Naive thymus-derived CD4-positive, alpha-beta T cell (primary cell): Measurements from ENCODE around the gene DCHS1. TPM values are rescaled to one million over a fixed set of nuclear protein-coding genes. Genes with fewer than 3 reads are reported as not detected.

Source experiments
- ATAC-seq: fragments of 150-1000 bp; cut with Tn5 transposase; 2 replicates; pipeline ENCODE4 v1.10.0; 2021; ENCODE audit warnings: mild to moderate bottlenecking, moderate library complexity
- CTCF ChIA-PET: fragments of 350-600 bp; sonication (Branson Sonifier 250); formaldehyde crosslinking; loops from one replicate; lab custom pipeline; 2021; ENCODE audit warnings: antibody characterized with exemption; lab: Charles Lee
- POLR2A ChIA-PET: fragments of 350-600 bp; sonication (Branson Sonifier 250); formaldehyde crosslinking; loops from one replicate; lab custom pipeline; 2021; ENCODE audit warnings: antibody characterized with exemption, inconsistent platforms; lab: Charles Lee
- DNase-seq, 9 donors: peaks; one replicate each; pipeline versions ENCODE4 v3.0.0 to v3.0.0-alpha.2; 2020 to 2022; ENCODE audit warnings: mixed read lengths in 1 of 9
- H3K27ac ChIP-seq: one replicate; pipeline ENCODE4 v1.7.0; 2013; ENCODE audit warnings: mild to moderate bottlenecking, low read depth, low read length, moderate library complexity
- H3K27me3 ChIP-seq, 2 donors: one replicate each; pipeline ENCODE4 v1.7.0; 2013; ENCODE audit warnings: low read length in 2 of 2, mild to moderate bottlenecking in 2 of 2, moderate library complexity in 2 of 2; ENCODE audit not compliant: control insufficient read depth in 2 of 2, insufficient read depth in 2 of 2
- H3K36me3 ChIP-seq, 3 experiments: 1 replicate in 2 of 3; 2 replicates in 1 of 3; pipeline ENCODE4 v1.7.0; 2013; ENCODE audit warnings: low read length in 3 of 3, mild to moderate bottlenecking in 3 of 3, moderate library complexity in 1 of 3; ENCODE audit not compliant: insufficient read depth in 3 of 3, control insufficient read depth in 2 of 3
- H3K4me1 ChIP-seq, 2 donors: one replicate each; pipeline ENCODE4 v1.7.0; 2013; ENCODE audit warnings: low read length in 2 of 2, mild to moderate bottlenecking in 2 of 2, moderate library complexity in 1 of 2; ENCODE audit not compliant: control insufficient read depth in 2 of 2, insufficient read depth in 2 of 2
- H3K4me3 ChIP-seq: 2 replicates; pipeline ENCODE4 v1.7.0; 2013; ENCODE audit warnings: mild to moderate bottlenecking, low read length
- H3K9me3 ChIP-seq, 3 experiments: 1 replicate in 2 of 3; 2 replicates in 1 of 3; pipeline ENCODE4 v1.7.0; 2013; ENCODE audit warnings: low read length in 3 of 3; ENCODE audit not compliant: control insufficient read depth in 2 of 3
- H3K27ac Mint-ChIP-seq, 9 donors: one replicate each; pipeline ENCODE4 v1.8.0; 2020 to 2022; ENCODE audit warnings: mixed read lengths in 9 of 9, mild to moderate bottlenecking in 8 of 9, moderate library complexity in 5 of 9, inconsistent platforms in 2 of 9
- H3K27me3 Mint-ChIP-seq, 5 donors: one replicate each; pipeline ENCODE4 v1.8.0; 2021 to 2022; ENCODE audit warnings: mixed read lengths in 5 of 5, mild to moderate bottlenecking in 1 of 5
- H3K36me3 Mint-ChIP-seq, 5 donors: one replicate each; pipeline ENCODE4 v1.8.0; 2020 to 2022; ENCODE audit warnings: mixed read lengths in 5 of 5, mild to moderate bottlenecking in 3 of 5, inconsistent platforms in 1 of 5
- H3K4me1 Mint-ChIP-seq, 7 donors: one replicate each; pipeline ENCODE4 v1.8.0; 2020 to 2022; ENCODE audit warnings: mixed read lengths in 7 of 7, mild to moderate bottlenecking in 3 of 7, inconsistent platforms in 1 of 7
- H3K4me3 Mint-ChIP-seq, 10 donors: one replicate each; pipeline ENCODE4 v1.8.0; 2020 to 2022; ENCODE audit warnings: mild to moderate bottlenecking in 10 of 10, mixed read lengths in 10 of 10, moderate library complexity in 6 of 10, inconsistent platforms in 2 of 10
- H3K9me3 Mint-ChIP-seq, 11 donors: one replicate each; pipeline ENCODE4 v1.8.0; 2020 to 2022; ENCODE audit warnings: mixed read lengths in 11 of 11, mild to moderate bottlenecking in 4 of 11, inconsistent platforms in 1 of 11, moderate library complexity in 1 of 11
- intact Hi-C, 2 donors: fragments of 100-400 bp; cut with micrococcal nuclease; formaldehyde crosslinking; loops; one replicate each; pipeline ENCODE4 v1.15.1; 2023
- polyA plus RNA-seq, 2 donors: library from polyadenylated mRNA; unstranded; fragments of 300-500 nt; fragmentation: Illumina TruSeq; gene quantifications; one replicate each; pipeline ENCODE4 v1.2.3, GENCODE V29; 2021
- total RNA-seq, 6 experiments: library from RNA in 5 of 6; stranded (reverse) in 5 of 6; gene quantifications; 1 replicate in 5 of 6; 2 replicates in 1 of 6; pipeline ENCODE4 v1.2.3 and lab custom pipeline; 2021 to 2026

The DCHS1 gene
- total and polyA plus RNA-seq, 7 experiments from 2014 or later: 0.48 to 12.5 (median 9.7) TPM

GRCh38 chr11:6604081-6604626 lies 51.5 kb downstream of the DCHS1 start:
- intact Hi-C loops: loop anchor here (1.0 to 10.0 kb wide), 10 partner anchors 8 to 919 kb away; partner anchors contain the start of genes MRPL17 (in 1 of the 2), SMPD1 (in 1 of the 2), TAF10 (in 1 of the 2) and TPP1 (in 1 of the 2)
- peak overlapping the region; percentile 85 for H3K4me3 ChIP-seq
- POLR2A ChIA-PET: interaction anchor here (0.7 to 10.3 kb wide), 20 partner anchors 8 to 226 kb away, joined by 3 to 170 read pairs (median 5); partner anchors contain the start of genes ARFIP2, DCHS1, MRPL17 and TAF10
- DNase-seq (peak; percentile 26 to 74 (median 60)), ATAC-seq (peak; percentile 71)
- Mint-ChIP-seq H3K4me3 (no peak overlapping the region), H3K9me3 (no peaks in the 10 kb centered on the region), H3K4me1 (peaks cover 9 to 33% (median 21%) of the 10 kb centered on the region in 7 donors), H3K36me3 (peaks cover 6 to 32% (median 13%) of the 10 kb centered on the region in 5 donors), H3K27ac (no peak overlapping the region), H3K27me3 (no peaks in the 10 kb centered on the region)
- CTCF ChIA-PET: interaction anchor here (0.7 to 3.7 kb wide), 24 partner anchors 8 to 226 kb away, joined by 3 to 41 read pairs (median 4); partner anchors contain the start of genes MRPL17, TAF10 and TPP1
- no peaks in the 10 kb centered on the region for H3K9me3 ChIP-seq
- H3K27me3 ChIP-seq: no peaks in the 10 kb centered on the region
- peak overlapping the region; percentile 86 for H3K27ac ChIP-seq
- peaks cover 51% of the 10 kb centered on the region in 2 donors for H3K4me1 ChIP-seq
- H3K36me3 ChIP-seq: peaks cover under 1 to 48% (median 8%) of the 10 kb centered on the region in 3 experiments

- ChIA-PET POLR2A (interaction anchor here (0.8 to 10.3 kb wide), 18 partner anchors 9 to 184 kb away, joined by 3 to 170 read pairs (median 6); partner anchors contain the start of genes APBB1, ARFIP2, DCHS1 and MRPL17), CTCF (interaction anchor here (0.8 to 3.7 kb wide), 19 partner anchors 8 to 152 kb away, joined by 3 to 41 read pairs (median 5); partner anchors contain the start of genes MRPL17, TAF10 and TPP1)
- Mint-ChIP-seq H3K27me3 (no peaks in the 10 kb centered on the region), H3K4me1 (peaks cover 9 to 33% (median 21%) of the 10 kb centered on the region in 7 donors), H3K27ac (no peak within 1 kb of the TSS), H3K9me3 (no peaks in the 10 kb centered on the region), H3K4me3 (no peak within 1 kb of the TSS), H3K36me3 (peaks cover 7 to 31% (median 20%) of the 10 kb centered on the region in 5 donors)
- H3K4me1 ChIP-seq: peaks cover 51% of the 10 kb centered on the region in 2 donors
- H3K27ac ChIP-seq: peak within 1 kb of the TSS; percentile 86
- no peaks in the 10 kb centered on the region for H3K9me3 ChIP-seq
- no peaks in the 10 kb centered on the region for H3K27me3 ChIP-seq
- intact Hi-C loops: loop anchor here (1.0 to 10.0 kb wide), 13 partner anchors 9 to 919 kb away; partner anchors contain the start of genes ARFIP2 (in 2 of the 2), MRPL17 (in 2 of the 2), SMPD1 (in 2 of the 2) and TAF10 (in 2 of the 2)
- peaks cover 6 to 48% (median 10%) of the 10 kb centered on the region in 3 experiments for H3K36me3 ChIP-seq
- H3K4me3 ChIP-seq: peak within 1 kb of the TSS; percentile 85
- ATAC-seq (peak; percentile 92), DNase-seq (peak; percentile 69 to 86 (median 78))
Observed at GRCh38 chr11:6603287-6604080, 52.1 kb downstream of the DCHS1 start, which contains the start of the genes ILK and RRP8. Gene ILK (plus strand): TSS chr11:6603774. CDS start chr11:6604272, 498 bp downstream. Gene RRP8 (minus strand): TSS chr11:6603616. CDS start chr11:6603502, 114 bp downstream.

- ATAC-seq (no peak), DNase-seq (no peak)
- intact Hi-C loops: loop anchor here (2.0 to 10.0 kb wide), 4 partner anchors 144 to 918 kb away; partner anchors contain the start of genes FHIP1B (in 1 of the 2), TRIM22 (in 1 of the 2) and TRIM5 (in 1 of the 2)
- Mint-ChIP-seq H3K36me3 (peaks cover 15 to 28% (median 27%) of the 10 kb centered on the region in 5 donors), H3K9me3 (no peaks in the 10 kb centered on the region), H3K27me3 (no peaks in the 10 kb centered on the region), H3K4me3 (no peak overlapping the region), H3K4me1 (peaks cover 17 to 32% (median 26%) of the 10 kb centered on the region in 7 donors), H3K27ac (peak overlapping the region in 1 of 9 donors; percentile 80)
- Histone ChIP-seq H3K36me3 (peaks cover 10 to 48% (median 12%) of the 10 kb centered on the region in 3 experiments), H3K9me3 (no peaks in the 10 kb centered on the region), H3K27ac (peak overlapping the region; percentile 86), H3K27me3 (no peaks in the 10 kb centered on the region), H3K4me1 (peaks cover 44% of the 10 kb centered on the region in 2 donors), H3K4me3 (peak overlapping the region; percentile 85)
- POLR2A ChIA-PET: interaction anchor here (1.0 to 9.0 kb wide), 8 partner anchors 8 to 183 kb away, joined by 3 to 70 read pairs (median 8); partner anchors contain the start of genes APBB1, MRPL17, TAF10 and TPP1
- CTCF ChIA-PET: interaction anchor here (1.0 to 3.7 kb wide), 6 partner anchors 10 to 154 kb away, joined by 3 to 41 read pairs (median 4); partner anchors contain the start of genes MRPL17 and TAF10
Observed at GRCh38 chr11:6602096-6602940, 53.3 kb downstream of the DCHS1 start.

GRCh38 chr11:6601041-6601461 lies 54.6 kb downstream of the DCHS1 start:
- POLR2A ChIA-PET: no interaction called here

GRCh38 chr11:6599881-6600390 lies 55.7 kb downstream of the DCHS1 start:
- H3K27me3 Mint-ChIP-seq: no peaks in the 10 kb centered on the region
- H3K27ac Mint-ChIP-seq: peak overlapping the region in 2 of 9 donors; percentile 32 to 43
- ChIA-PET POLR2A (interaction anchor here (1.1 kb wide), 1 partner anchor 12 kb away, joined by 4 read pairs; the partner anchor contains the start of gene TAF10), CTCF (interaction anchor here (1.0 to 1.4 kb wide), 2 partner anchors 19 to 22 kb away, joined by 3 read pairs; no protein-coding TSS in a partner anchor)
- intact Hi-C loops: loop anchor here in 1 of 2 donors (10.0 kb wide), 1 partner anchor 915 kb away; the partner anchor contains the start of genes TRIM22 and TRIM5
- no peak overlapping the region for H3K4me3 Mint-ChIP-seq
- ATAC-seq: no peak
- Histone ChIP-seq H3K27me3 (no peaks in the 10 kb centered on the region), H3K27ac (no peak overlapping the region), H3K4me1 (peaks cover 20 to 23% of the 10 kb centered on the region in 2 donors), H3K9me3 (no peaks in the 10 kb centered on the region), H3K4me3 (no peak overlapping the region), H3K36me3 (peaks cover 10 to 65% (median 12%) of the 10 kb centered on the region in 3 experiments)
- DNase-seq: no peak
- H3K4me1 Mint-ChIP-seq: peaks cover 20 to 44% (median 28%) of the 10 kb centered on the region in 7 donors
- no peaks in the 10 kb centered on the region for H3K9me3 Mint-ChIP-seq
- H3K36me3 Mint-ChIP-seq: peaks cover 19 to 39% (median 26%) of the 10 kb centered on the region in 5 donors

More at GRCh38 chr11:6601041-6601461, 54.6 kb downstream of the DCHS1 start:
- CTCF ChIA-PET: no interaction called here
- peaks cover 18 to 37% (median 28%) of the 10 kb centered on the region in 7 donors for H3K4me1 Mint-ChIP-seq
- peaks cover 17 to 32% (median 24%) of the 10 kb centered on the region in 5 donors for H3K36me3 Mint-ChIP-seq
- no peak for ATAC-seq
- H3K4me3 Mint-ChIP-seq: peak overlapping the region in 2 of 10 donors; percentile 18 to 39
- H3K4me3 ChIP-seq: no peak overlapping the region
- H3K9me3 Mint-ChIP-seq: no peaks in the 10 kb centered on the region
- intact Hi-C loops: loop anchor here in 1 of 2 donors (10.0 kb wide), 1 partner anchor 916 kb away; the partner anchor contains the start of genes TRIM22 and TRIM5
- H3K27ac ChIP-seq: no peak overlapping the region
- H3K4me1 ChIP-seq: peaks cover 31 to 32% of the 10 kb centered on the region in 2 donors
- H3K27ac Mint-ChIP-seq: peak overlapping the region in 1 of 9 donors; percentile 72
- H3K27me3 ChIP-seq: no peaks in the 10 kb centered on the region
- peaks cover 10 to 60% (median 12%) of the 10 kb centered on the region in 3 experiments for H3K36me3 ChIP-seq
- H3K9me3 ChIP-seq: no peaks in the 10 kb centered on the region
- DNase-seq: no peak
- H3K27me3 Mint-ChIP-seq: no peaks in the 10 kb centered on the region
